Embryonic facial prominence (tissue), 1 donor: ENCODE results near the gene AMDHD1.

ENCODE experiments used
- DNase-seq: peaks from one replicate; pipeline ENCODE4 v3.0.0-alpha.2; 2016; ENCODE audit errors: extremely low spot score

The AMDHD1 gene

GRCh38 chr12:95943330-95943842 is at the start of gene AMDHD1:
AMDHD1 (plus strand) TSS chr12:95943331; CDS start chr12:95943399, 68 bp downstream.
- no peak for DNase-seq

GRCh38 chr12:95896846-95897245 is 46.3 kb upstream of the AMDHD1 start:
- DNase-seq, result no peak

GRCh38 chr12:95898081-95898480 is 45.0 kb upstream of the AMDHD1 start:
- no peak for DNase-seq

GRCh38 chr12:95908573-95908972 is 34.6 kb upstream of the AMDHD1 start:
- no peak for DNase-seq

GRCh38 chr12:95909871-95910270 is 33.3 kb upstream of the AMDHD1 start:
- no peak for DNase-seq

- DNase-seq, result no peak
Observed at GRCh38 chr12:95918194-95918993, 24.7 kb upstream of the AMDHD1 start.

GRCh38 chr12:95919110-95919509 is 24.0 kb upstream of the AMDHD1 start:
- no peak for DNase-seq

- DNase-seq, result no peak
Observed at GRCh38 chr12:95922231-95922630, 20.9 kb upstream of the AMDHD1 start.

GRCh38 chr12:95940514-95940913 is 2.6 kb upstream of the AMDHD1 start:
- no peak for DNase-seq

GRCh38 chr12:95942101-95942523 is 1.0 kb upstream of the AMDHD1 start:
- DNase-seq, result no peak

- DNase-seq, result peak; percentile 16
Observed at GRCh38 chr12:95942524-95943329, 404 bp upstream of the AMDHD1 start, which contains the start of gene CCDC38. CCDC38 (minus strand) TSS chr12:95942614; CDS start chr12:95936509, 6,105 bp downstream.

- DNase-seq, result no peak
Observed at GRCh38 chr12:95944108-95944704, 1.1 kb downstream of the AMDHD1 start.

- DNase-seq, result no peak
Observed at GRCh38 chr12:95949477-95950206, 6.5 kb downstream of the AMDHD1 start.

- no peak for DNase-seq
Observed at GRCh38 chr12:95951515-95951914, 8.4 kb downstream of the AMDHD1 start.

- DNase-seq, result no peak
Observed at GRCh38 chr12:95953000-95953399, 9.9 kb downstream of the AMDHD1 start.

- no peak for DNase-seq
Observed at GRCh38 chr12:95955549-95956159, 12.5 kb downstream of the AMDHD1 start.

GRCh38 chr12:95956557-95957145 is 13.5 kb downstream of the AMDHD1 start:
- DNase-seq, result no peak

- no peak for DNase-seq
Observed at GRCh38 chr12:95959107-95959506, 16.0 kb downstream of the AMDHD1 start.

- no peak for DNase-seq
Observed at GRCh38 chr12:95960241-95960640, 17.1 kb downstream of the AMDHD1 start.

- DNase-seq, result no peak
Observed at GRCh38 chr12:95962222-95962621, 19.1 kb downstream of the AMDHD1 start.

GRCh38 chr12:95963096-95963495 is 20.0 kb downstream of the AMDHD1 start:
- no peak for DNase-seq
